ENCODE results near the gene TRIM14.

DNA sequence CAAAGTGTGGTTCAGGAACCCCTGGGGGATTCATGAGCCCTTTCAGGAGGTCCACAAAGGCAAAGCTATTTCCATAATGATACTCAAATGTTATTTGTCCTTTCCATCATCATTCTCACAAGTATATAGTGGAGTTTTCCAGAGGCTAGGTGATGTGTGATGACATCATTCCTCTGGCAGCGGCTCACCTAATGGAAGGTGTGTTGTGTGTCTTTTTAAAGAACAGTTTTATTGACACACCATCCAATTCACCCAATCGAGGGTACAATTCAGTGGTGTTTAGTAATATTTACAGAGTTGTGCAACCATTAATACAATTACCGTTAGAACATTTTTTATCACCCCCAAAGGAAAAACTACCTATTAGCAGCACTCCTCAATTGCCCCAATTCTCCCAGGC, 52.8 kb downstream of the TRIM14 start:
- TF ChIP-seq, protein P1, sequence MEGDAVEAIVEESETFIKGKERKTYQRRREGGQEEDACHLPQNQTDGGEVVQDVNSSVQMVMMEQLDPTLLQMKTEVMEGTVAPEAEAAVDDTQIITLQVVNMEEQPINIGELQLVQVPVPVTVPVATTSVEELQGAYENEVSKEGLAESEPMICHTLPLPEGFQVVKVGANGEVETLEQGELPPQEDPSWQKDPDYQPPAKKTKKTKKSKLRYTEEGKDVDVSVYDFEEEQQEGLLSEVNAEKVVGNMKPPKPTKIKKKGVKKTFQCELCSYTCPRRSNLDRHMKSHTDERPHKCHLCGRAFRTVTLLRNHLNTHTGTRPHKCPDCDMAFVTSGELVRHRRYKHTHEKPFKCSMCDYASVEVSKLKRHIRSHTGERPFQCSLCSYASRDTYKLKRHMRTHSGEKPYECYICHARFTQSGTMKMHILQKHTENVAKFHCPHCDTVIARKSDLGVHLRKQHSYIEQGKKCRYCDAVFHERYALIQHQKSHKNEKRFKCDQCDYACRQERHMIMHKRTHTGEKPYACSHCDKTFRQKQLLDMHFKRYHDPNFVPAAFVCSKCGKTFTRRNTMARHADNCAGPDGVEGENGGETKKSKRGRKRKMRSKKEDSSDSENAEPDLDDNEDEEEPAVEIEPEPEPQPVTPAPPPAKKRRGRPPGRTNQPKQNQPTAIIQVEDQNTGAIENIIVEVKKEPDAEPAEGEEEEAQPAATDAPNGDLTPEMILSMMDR (IDR thresholded peaks at IDR 0.05): no peak
- TF ChIP-seq POLR2A (IDR thresholded peaks at IDR 0.05): no peak

Data from ovary (tissue), 3 donors.